ENCODE results near the gene KCNQ4.

KCNQ4 gene

DNA sequence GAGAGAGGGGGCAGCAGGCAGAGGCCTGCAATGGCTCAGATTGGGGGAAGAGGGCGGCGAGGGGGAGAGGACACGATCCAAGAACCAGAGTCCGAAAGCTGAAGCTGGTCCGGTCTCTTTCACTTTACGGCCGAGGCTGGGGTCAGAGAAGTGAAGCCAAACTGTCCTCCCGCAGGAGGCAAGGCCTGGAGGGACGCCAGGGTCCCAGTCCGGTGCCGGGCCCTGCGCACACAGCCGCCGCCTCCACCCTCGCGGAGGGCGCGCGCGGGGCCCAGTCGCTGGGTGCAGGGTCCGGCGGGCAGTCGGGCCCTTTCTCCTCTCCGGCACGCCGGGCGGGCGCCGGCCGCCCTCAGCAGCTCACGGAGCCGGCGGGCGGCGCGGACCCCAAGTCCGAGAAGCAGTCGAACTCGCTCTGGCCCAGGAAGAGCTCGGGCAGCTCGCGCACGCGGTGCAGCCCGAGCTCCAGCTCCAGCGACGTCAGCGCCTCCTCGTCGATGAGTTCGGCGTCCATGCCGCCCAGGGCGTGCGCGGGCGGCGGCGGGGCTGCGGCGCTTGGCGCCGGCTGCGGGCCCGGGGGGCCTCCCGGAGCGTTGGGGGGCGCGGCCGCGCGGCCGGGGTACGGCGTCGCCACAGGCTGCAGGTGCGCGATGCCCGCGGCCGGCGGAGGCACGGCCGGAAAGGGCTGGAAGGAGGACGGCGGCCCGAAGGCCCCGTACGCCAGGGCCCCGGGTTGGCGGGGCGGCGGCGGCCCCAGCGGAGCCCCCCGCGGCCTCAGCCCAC lies 77.8 kb downstream of the KCNQ4 start:
- DNase-seq (ENCODE audit: low spot score): peak; percentile 32

DNA sequence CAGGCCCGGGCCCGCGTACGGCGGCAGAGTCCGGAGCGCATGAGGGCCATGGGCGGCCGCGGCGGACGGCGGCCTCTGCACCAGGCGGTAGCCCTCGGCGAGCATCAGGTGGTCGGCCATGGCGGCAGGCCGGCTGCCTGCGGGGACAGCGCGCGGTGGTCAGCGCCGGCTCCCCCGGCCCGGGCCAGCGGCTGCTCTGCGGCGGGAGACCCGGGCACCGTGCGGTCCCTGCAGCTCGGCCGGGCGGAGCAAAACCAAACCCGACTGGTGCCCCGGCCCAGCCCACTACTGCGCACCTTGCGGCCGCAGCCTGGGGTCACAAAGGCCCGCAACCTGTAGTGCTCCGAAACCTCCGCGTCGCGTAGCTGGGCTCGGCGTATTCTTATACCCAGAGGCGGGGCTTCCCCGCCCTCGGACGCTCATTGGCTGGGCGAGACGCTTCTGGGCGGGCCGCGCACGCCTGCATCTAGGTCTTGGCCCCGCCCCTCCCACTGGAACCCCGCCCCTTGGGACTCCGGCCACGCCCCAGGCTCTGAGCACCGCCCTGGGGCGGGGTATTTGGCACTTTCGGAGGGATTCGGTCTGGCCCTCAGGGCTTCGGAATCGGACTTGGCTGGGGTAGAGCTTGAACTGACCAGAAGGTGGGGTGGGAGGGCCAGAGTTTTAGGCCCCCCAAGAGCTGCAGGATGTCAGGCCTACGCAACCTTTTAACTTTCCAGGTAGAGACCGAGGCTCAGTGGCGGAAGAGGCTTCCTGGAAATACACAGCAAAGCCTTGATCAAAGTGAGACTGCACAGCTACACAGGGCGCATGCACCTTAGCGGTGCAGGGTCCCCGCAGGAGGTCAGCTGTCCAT lies 78.6 kb downstream of the KCNQ4 start, which contains the start of gene CITED4:
TSS of gene CITED4 (minus strand) at position 356 of the 856 bp plus-strand sequence. CDS start at position 120, 236 bp downstream.
- peak; percentile 87 for DNase-seq (ENCODE audit: low spot score)

DNA sequence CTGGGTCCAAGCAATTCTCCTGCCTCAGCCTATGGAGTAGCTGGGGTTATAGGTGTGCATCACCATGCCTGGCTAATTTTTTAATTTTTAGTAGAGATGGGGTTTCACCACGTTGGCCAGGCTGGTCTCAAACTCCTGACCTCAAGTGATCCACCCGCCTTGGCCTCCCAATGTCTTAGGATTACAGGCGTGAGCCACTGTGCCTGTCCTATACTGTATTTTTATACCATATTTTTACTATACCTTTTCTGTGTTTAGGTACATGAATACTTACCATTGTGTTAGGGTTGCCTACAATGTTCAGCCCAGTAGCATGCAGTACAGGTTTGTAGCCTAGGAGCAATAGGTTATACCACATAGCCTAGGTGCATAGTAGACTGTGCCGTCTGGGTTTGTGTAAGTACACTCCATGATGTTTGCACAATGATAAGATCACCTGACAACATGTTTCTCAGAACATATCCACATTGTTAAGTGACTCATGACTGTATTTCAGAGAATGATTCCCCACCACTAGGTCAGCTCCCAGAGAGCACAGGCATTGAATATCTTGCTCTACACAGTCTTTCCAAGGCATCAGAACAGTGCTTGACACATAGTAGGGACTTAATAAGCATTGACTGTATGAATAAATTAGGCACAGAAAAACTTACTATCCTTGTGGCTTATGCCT lies 84.6 kb downstream of the KCNQ4 start:
- peak; percentile 25 for DNase-seq (ENCODE audit: low spot score)

DNA sequence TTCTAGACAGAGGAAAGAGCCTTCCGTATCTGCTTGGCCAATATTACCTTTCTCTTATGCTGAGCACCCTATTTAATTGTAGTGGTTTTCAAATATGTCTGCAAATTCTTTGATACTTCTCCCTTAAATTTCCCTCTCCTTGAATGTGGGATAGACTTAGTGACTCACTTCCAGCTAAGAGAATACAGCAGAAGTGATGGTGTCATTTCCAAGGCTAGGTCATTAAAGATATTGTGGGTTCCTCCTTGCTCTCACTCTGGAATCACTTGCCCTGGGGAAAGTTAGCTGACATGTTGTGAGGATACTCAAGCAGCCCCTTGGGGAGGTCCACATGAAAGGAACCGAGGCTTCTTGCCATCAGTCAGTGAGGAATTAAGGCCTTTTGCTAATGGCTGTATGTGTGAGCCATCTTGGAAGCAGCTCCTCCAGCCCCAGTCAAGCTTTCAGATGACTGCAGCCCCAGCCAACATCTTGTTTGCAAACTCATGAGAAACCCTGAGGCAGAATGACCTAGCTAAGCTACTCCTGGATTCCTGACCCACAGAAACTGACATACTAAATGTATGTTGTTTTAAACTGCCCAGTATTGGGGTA lies 86.6 kb downstream of the KCNQ4 start:
- no peak for DNase-seq (ENCODE audit: low spot score)

DNA sequence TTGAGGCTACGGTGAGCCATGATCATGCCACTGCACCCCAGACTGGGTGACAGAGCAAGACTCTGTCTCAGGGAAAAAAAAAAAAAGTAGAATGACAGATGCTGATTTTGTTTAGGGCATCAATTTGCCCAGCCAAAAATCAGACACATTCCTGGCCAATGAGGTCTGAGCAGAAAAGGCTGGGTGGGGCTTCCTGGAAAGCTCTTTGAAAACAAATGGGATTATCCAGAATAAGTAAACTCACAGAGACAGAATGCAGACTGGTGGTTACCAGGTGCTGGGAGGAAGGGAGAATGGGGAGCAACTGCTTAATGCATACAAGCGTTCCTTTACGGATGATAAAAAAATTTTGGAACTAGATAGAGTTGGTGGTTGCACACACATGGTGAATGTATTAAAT lies 88.7 kb downstream of the KCNQ4 start:
- no peak for DNase-seq (ENCODE audit: low spot score)

DNA sequence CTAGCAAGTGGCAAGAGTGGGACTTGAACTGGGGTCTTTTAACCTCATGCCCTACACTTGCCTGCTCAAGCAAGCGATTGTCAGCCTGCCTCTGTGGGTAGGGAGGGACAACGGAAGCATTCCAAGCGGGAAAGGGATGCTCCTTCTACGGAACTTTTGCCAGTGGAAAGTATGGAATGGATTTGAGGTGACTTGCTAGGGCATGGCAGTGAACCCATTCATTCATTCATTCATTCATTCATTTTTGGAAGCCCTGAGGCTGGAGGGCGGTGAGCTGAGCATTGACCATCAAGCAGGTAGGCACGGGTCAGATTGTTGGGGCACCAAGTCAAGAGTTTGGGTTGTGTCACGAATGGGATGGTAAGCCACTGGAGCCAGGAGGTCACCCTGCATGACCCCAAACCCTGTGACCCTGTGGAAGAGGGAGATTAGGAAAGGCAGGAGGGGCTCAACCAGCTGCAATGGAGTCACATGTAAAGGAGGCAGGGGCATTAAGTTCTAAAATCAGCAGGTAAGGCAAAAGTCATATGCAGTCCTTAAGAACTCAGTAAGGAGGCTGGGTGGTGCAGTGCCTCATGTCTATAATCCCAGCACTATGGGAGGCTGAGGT lies 90.4 kb downstream of the KCNQ4 start:
- no peak for DNase-seq (ENCODE audit: low spot score)

DNA sequence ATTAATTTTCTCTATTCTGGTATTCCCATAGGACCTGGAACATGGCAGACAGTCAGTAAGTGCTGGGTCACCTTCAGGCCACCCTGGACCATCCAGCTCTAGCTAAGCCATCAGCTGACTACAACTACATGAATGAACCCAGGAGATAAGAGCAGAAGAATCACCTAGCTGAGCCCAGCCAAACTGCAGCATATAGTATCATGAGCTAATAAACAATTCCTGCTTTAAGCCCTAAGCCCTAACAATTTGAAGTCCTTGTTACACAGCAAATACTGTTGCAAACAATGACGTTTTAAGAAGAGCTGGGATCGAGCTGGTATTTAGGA lies 92.8 kb downstream of the KCNQ4 start:
- DNase-seq (ENCODE audit: low spot score): no peak

DNA sequence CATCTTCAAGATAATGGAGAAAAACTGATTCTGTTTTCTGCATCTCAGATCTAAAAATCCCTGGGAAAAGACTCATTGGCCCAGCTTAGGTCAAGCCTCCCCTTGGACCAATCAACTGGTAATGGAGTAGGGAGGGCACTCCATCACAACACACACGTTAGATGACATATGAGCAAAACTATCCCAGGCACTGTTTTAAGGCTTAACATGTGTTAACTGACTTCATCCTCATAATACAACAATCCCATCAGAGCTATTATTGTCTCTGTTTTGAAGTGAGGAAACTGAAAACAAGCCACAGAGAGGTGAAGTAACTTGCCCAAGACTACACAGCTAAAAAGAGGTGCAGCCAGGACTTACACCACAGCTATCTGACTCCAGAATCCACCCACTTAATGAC lies 93.3 kb downstream of the KCNQ4 start:
- DNase-seq (ENCODE audit: low spot score): no peak

DNA sequence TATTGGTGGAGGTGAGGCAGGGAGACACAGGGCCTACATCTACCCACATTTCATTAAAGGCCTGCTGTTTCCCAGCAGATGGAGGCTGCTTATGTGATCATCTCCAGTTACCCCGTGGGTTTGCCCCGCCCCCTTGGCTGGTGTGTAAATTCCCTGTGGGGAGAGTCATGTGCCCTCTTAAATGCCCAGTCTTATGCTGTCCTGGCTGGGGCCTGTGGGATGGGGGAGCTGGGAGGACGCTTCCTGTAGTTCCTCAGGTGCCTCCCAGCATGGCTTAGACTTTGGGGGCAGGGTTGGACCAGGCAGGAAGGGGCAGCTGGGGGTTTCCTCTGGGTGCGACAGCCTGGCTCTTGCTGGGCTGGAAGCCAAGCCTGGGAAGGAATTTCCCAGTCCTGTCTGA lies 94.1 kb downstream of the KCNQ4 start:
- DNase-seq (ENCODE audit: low spot score): no peak

DNA sequence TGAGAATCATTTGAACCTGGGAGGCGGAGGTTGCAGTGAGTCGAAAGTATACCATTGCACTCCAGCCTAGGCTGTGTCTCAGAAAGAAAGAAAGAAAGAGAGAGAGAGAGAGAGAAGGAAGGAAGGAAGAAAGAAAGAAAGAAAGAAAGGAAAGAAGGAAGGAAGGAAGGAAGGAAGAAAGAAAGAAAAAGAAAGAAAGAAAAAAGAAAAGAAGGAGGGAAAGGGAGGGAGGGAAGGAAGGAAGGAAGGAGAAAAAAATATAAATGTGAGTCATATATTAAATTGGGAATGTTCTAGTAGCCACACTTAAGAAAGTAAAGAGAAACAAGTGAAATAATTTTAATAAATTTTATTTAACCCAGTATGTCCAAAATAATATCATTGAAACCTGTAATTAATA lies 95.3 kb downstream of the KCNQ4 start:
- DNase-seq (ENCODE audit: low spot score): no peak

DNA sequence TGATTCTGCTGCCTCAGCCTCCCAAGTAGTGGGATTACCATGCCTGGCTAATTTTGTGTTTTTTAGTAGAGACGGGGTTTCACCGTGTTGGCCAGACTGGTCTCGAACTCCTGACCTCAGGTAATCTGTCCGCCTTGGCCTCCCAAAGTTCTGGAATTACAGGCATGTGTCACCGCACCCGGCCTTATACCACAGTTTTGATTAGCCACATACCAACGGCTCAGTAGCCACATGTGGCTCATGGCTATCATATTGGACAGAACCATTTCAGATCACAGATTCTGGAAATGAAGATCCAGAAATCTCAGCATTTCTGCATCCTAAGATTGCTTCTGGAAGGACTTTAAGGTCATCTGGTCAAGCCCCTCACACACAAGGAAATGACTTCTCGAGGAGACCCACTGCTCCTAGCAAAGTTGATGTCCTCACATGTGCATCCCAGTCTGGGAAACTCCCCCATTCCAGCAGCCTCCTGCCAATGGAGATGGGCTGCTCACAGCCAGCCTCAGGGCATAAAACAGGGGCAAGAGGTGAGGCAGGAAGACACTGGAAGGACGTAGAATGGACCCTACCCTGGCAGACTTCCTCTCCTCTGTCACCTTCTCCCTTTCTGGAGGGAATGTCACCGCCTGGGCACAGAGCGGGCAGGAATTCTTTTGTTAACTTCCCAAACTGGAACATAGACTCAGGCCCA lies 96.0 kb downstream of the KCNQ4 start:
- DNase-seq (ENCODE audit: low spot score): no peak

DNA sequence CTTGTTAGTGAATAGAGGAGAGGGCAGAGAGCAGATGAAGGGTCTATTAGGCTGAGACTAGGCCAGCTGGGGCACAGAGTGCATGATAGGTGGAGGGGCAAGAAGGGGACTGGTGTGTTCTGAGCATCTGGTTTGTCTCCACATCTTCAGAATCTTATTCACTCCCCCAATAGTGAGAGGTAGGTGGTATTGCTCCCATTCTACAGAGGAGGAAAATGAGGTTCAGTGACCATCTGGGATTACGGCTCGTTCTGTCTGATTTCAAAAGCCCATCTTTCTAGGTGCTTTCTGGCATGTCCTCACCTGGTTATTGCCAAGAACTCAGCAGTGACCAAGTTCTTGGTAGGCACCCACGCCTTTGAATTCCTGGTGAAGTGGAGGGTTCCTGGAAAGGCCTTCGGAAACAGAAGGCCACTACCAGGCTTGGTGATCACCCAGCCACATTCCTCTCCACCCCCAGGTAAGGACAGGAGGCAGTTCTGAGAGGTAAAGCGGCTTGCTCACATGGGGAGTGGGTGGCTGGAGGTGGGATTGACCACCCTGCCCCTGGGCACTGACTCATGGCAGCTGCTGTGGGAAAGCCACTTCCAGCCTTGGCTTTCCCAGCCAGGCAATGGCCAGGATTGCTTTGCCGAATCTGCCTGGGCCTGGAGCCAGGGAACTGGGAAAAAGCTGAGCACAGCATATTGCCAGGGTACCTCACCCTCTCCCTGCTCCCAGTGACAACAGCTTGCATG lies 97.4 kb downstream of the KCNQ4 start:
- no peak for DNase-seq (ENCODE audit: low spot score)

DNA sequence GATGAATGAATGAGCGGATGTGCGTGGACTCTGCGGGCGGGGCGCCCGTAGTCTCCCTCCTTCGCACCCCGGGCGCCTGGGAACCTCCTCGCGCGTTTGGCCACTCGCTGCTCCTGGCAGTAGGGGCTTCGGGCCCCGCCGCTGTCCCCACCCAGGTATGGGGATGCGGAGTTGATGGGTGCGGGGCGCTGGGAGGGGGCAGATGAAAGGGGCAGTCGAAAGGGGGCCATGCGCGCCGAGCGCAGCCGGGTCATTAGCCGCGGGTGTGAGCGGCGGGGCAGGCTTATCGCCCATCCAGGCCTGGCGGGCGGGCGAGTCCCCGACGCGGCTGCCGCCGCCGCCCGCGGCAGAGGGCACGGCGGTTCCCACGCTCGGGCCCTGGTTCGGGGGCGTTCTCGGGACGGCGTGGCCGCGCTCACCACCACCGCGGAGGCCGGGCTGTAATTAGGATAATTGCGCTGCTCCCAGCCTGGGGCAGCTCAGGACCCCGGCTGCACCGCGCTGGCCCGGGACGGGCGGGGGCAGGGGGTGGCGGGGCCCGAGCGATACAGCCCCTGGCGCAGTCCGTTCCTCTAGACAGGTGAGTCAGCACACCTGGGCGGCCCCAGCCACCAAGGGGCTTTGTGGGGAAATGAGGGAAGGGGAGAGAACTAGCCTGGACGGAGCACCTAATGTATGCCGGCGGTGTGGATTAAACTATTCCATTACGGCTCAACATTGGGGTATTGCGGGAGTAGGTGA lies 100.6 kb downstream of the KCNQ4 start:
- DNase-seq (ENCODE audit: low spot score): no peak

DNA sequence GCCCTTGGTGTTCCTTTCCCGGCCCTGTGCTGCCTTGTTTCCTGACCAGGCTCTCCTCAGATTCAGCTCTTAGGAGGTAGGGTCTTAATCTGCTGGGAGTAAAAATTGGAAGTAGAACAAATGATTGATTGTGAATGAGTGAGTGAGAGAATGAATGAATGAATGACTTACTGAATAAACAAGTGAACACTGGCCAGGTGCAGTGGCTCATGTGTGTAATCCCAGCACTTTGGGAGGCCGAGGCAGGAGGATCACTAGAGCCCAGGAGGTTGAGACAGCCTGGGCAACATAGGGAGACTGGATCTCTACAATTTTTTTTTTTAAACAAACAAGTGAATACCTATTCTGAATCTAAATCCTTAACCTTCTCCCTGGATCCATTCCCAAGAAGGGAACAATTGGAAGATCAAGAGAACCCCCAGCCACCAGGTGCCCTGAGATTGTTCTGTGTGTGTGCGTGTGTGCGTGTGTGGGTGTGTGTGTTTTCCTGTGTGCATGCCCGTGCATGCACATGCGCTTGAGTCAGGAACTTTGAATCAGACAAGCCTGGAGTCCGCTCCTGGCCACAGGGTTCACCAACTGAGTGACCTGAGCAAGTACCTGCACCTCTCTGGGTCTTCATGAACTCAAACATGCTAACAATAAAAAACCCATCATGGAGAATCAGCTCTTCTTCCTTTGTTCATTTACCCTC lies 102.9 kb downstream of the KCNQ4 start:
- DNase-seq (ENCODE audit: low spot score): no peak

DNA sequence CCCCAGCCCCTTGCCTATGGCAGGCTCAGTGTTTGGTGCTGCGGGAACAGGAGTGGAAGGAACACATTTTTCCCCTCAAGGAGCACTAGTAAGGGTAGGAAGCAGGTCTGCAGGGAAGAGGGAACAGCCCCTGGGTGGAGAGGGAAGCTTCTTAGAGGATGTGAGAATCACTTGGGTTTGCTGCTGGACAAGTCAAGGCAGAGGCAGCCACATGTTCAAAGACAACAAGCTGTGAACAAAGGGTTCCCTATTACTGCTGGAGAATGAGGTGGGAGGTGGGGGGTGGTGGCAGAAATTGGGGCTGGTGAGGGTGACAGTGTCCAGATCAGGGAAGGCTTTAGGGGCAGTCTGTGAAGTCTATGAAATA lies 103.4 kb downstream of the KCNQ4 start:
- no peak for DNase-seq (ENCODE audit: low spot score)

DNA sequence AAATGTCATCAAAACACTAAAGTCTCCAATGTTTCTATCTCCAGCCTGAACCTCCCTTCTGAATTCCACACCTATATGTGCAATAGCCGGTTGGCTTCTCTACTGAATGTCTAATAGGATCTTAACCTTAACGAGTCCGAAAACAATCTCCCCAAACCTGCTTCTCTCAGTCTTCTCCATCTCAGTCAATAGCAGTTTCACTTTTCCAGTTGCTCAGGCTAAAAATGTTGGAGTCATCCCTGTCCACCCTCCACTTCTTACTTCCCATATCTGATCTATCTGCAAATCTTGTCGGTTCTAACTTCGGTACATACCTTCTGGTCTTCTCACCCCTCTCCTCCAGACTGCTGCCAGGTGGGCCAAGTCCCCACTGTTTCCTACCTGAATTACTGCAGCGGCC lies 104.1 kb downstream of the KCNQ4 start:
- no peak for DNase-seq (ENCODE audit: low spot score)
